GM23338 (cell line): ENCODE results near the gene FAM171A1. TPM values are rescaled to one million over a fixed set of nuclear protein-coding genes. Genes with fewer than 3 reads are reported as not detected.
A peak's percentile ranks its signal among the peaks of the same experiment; 100 is the strongest.

Source experiments
- ATAC-seq: fragments of 200-7000 bp; cut with Tn5 transposase; 3 replicates; pipeline ENCODE4 v1.9.1; 2020
- DNase-seq: peaks from one replicate; pipeline ENCODE4 v3.0.0-alpha.2; 2015; ENCODE audit warnings: low spot score
- H2AFZ ChIP-seq: fragments of 200-600 bp; sonication (generic); 2 replicates; pipeline ENCODE4 v1.8.0; 2016; ENCODE audit warnings: antibody characterized with exemption, mild to moderate bottlenecking, moderate library complexity
- H3F3A ChIP-seq: fragments of 200-600 bp; sonication (generic); replicated peaks from 2 replicates; pipeline ENCODE4 v1.8.0; 2017; ENCODE audit warnings: antibody characterized with exemption, mixed run types, low read depth
- H3K27ac ChIP-seq: fragments of 200-600 bp; sonication (generic); 2 replicates; pipeline ENCODE4 v1.6.1; 2016; ENCODE audit warnings: low read depth
- H3K27me3 ChIP-seq: fragments of 200-600 bp; sonication (generic); 2 replicates; pipeline ENCODE4 v1.8.0; 2016; ENCODE audit warnings: mild to moderate bottlenecking, mixed run types, moderate library complexity; ENCODE audit not compliant: insufficient read depth
- H3K36me3 ChIP-seq: fragments of 200-600 bp; sonication (generic); 2 replicates; pipeline ENCODE4 v1.8.0; 2016; ENCODE audit warnings: mild to moderate bottlenecking; ENCODE audit not compliant: insufficient read depth
- H3K4me1 ChIP-seq: fragments of 200-600 bp; sonication (generic); 2 replicates; pipeline ENCODE4 v1.8.0; 2016; ENCODE audit warnings: mild to moderate bottlenecking, moderate library complexity; ENCODE audit not compliant: insufficient read depth
- H3K4me2 ChIP-seq: fragments of 200-600 bp; sonication (generic); 2 replicates; pipeline ENCODE4 v1.7.1; 2017; ENCODE audit warnings: mixed run types
- H3K4me3 ChIP-seq: fragments of 200-600 bp; sonication (generic); 2 replicates; pipeline ENCODE4 v1.6.1; 2016; ENCODE audit warnings: mixed run types
- H3K79me2 ChIP-seq: fragments of 200-600 bp; sonication (generic); replicated peaks from 2 replicates; pipeline ENCODE4 v1.8.0; 2017; ENCODE audit warnings: mild to moderate bottlenecking; ENCODE audit not compliant: insufficient read depth
- H3K9me2 ChIP-seq: fragments of 200-600 bp; sonication (generic); 2 replicates; pipeline ENCODE4 v1.8.0; 2017; ENCODE audit not compliant: insufficient read depth
- H4K20me1 ChIP-seq: fragments of 200-600 bp; sonication (generic); replicated peaks from 2 replicates; pipeline ENCODE4 v1.8.0; 2017; ENCODE audit warnings: mild to moderate bottlenecking; ENCODE audit not compliant: insufficient read depth
- H3K27ac Mint-ChIP-seq: 2 replicates; pipeline ENCODE4 v1.8.0; 2020; ENCODE audit warnings: inconsistent platforms, mild to moderate bottlenecking, moderate library complexity, mixed read lengths
- H3K27me3 Mint-ChIP-seq: 3 replicates; pipeline ENCODE4 v1.8.0; 2022; ENCODE audit warnings: low read depth, mild to moderate bottlenecking, moderate library complexity, mixed read lengths, inconsistent platforms; ENCODE audit not compliant: insufficient read depth, poor library complexity
- H3K36me3 Mint-ChIP-seq: 3 replicates; pipeline ENCODE4 v1.8.0; 2021; ENCODE audit warnings: low read depth, mild to moderate bottlenecking, inconsistent platforms, moderate library complexity, mixed read lengths
- H3K4me1 Mint-ChIP-seq: 3 replicates; pipeline ENCODE4 v1.8.0; 2020; ENCODE audit warnings: mild to moderate bottlenecking, inconsistent platforms, mixed read lengths
- H3K4me3 Mint-ChIP-seq: 3 replicates; pipeline ENCODE4 v1.8.0; 2021; ENCODE audit warnings: moderate library complexity, mild to moderate bottlenecking, inconsistent platforms, mixed read lengths
- H3K9me3 Mint-ChIP-seq: 3 replicates; pipeline ENCODE4 v1.8.0; 2020; ENCODE audit warnings: moderate library complexity, mild to moderate bottlenecking, inconsistent platforms, mixed read lengths
- EZH2 ChIP-seq: fragments of 200-600 bp; sonication (generic); IDR thresholded peaks from one replicate; pipeline ENCODE4 v1.8.0; 2017; ENCODE audit warnings: antibody characterized with exemption, mild to moderate bottlenecking, low read depth; ENCODE audit not compliant: unreplicated experiment
- EZH2phosphoT487 ChIP-seq: fragments of 200-600 bp; sonication (generic); IDR thresholded peaks from one replicate; pipeline ENCODE4 v1.8.1; 2018; ENCODE audit warnings: antibody characterized with exemption; ENCODE audit not compliant: unreplicated experiment
- JUNB ChIP-seq: IDR thresholded peaks from one replicate; pipeline ENCODE4 v1.6.1; 2016; ENCODE audit warnings: antibody characterized with exemption; ENCODE audit not compliant: unreplicated experiment
- NANOG ChIP-seq: IDR thresholded peaks from 2 replicates; pipeline ENCODE4 v1.6.1; 2016; ENCODE audit warnings: antibody characterized with exemption, borderline replicate concordance
- POLR2AphosphoS5 ChIP-seq: IDR thresholded peaks from 2 replicates; pipeline ENCODE4 v1.6.1; 2016; ENCODE audit warnings: antibody characterized with exemption, low read depth
- polyA plus RNA-seq: library from polyadenylated mRNA; unstranded; fragments of >200 nt; fragmentation: Nextera tagmentation; extraction: Ambion mirVana; gene quantifications from 2 replicates; pipeline ENCODE4 v1.2.1, GENCODE V29; 2016
- total RNA-seq: library from RNA; depleted of rRNA; stranded (reverse); fragments of >200 nt; shearing (Covaris generic); gene quantifications from 2 replicates; pipeline ENCODE4 v1.2.3, GENCODE V29; 2014
- TF ChIP-seq, protein P1 (sequence below): fragments of 250-450 bp; sonication (Bioruptor Pico); IDR thresholded peaks from 2 replicates; pipeline ENCODE4 v1.5.0; 2020; ENCODE audit warnings: mild to moderate bottlenecking, moderate library complexity
- TF ChIP-seq, protein P2 (sequence below), 2 experiments: fragments of 200-600 bp in 1 of 2; sonication (generic) in 1 of 2; conservative IDR thresholded peaks; 2 replicates each; pipeline versions ENCODE4 v1.5.1 to v1.6.1; 2016 to 2017; ENCODE audit warnings: antibody characterized with exemption in 2 of 2, low read depth in 2 of 2, mild to moderate bottlenecking in 2 of 2, moderate library complexity in 1 of 2

FAM171A1 gene
- total and polyA plus RNA-seq, 2 experiments from 2014 or later = 11.3 to 32.2 TPM

- TF ChIP-seq, protein P1, sequence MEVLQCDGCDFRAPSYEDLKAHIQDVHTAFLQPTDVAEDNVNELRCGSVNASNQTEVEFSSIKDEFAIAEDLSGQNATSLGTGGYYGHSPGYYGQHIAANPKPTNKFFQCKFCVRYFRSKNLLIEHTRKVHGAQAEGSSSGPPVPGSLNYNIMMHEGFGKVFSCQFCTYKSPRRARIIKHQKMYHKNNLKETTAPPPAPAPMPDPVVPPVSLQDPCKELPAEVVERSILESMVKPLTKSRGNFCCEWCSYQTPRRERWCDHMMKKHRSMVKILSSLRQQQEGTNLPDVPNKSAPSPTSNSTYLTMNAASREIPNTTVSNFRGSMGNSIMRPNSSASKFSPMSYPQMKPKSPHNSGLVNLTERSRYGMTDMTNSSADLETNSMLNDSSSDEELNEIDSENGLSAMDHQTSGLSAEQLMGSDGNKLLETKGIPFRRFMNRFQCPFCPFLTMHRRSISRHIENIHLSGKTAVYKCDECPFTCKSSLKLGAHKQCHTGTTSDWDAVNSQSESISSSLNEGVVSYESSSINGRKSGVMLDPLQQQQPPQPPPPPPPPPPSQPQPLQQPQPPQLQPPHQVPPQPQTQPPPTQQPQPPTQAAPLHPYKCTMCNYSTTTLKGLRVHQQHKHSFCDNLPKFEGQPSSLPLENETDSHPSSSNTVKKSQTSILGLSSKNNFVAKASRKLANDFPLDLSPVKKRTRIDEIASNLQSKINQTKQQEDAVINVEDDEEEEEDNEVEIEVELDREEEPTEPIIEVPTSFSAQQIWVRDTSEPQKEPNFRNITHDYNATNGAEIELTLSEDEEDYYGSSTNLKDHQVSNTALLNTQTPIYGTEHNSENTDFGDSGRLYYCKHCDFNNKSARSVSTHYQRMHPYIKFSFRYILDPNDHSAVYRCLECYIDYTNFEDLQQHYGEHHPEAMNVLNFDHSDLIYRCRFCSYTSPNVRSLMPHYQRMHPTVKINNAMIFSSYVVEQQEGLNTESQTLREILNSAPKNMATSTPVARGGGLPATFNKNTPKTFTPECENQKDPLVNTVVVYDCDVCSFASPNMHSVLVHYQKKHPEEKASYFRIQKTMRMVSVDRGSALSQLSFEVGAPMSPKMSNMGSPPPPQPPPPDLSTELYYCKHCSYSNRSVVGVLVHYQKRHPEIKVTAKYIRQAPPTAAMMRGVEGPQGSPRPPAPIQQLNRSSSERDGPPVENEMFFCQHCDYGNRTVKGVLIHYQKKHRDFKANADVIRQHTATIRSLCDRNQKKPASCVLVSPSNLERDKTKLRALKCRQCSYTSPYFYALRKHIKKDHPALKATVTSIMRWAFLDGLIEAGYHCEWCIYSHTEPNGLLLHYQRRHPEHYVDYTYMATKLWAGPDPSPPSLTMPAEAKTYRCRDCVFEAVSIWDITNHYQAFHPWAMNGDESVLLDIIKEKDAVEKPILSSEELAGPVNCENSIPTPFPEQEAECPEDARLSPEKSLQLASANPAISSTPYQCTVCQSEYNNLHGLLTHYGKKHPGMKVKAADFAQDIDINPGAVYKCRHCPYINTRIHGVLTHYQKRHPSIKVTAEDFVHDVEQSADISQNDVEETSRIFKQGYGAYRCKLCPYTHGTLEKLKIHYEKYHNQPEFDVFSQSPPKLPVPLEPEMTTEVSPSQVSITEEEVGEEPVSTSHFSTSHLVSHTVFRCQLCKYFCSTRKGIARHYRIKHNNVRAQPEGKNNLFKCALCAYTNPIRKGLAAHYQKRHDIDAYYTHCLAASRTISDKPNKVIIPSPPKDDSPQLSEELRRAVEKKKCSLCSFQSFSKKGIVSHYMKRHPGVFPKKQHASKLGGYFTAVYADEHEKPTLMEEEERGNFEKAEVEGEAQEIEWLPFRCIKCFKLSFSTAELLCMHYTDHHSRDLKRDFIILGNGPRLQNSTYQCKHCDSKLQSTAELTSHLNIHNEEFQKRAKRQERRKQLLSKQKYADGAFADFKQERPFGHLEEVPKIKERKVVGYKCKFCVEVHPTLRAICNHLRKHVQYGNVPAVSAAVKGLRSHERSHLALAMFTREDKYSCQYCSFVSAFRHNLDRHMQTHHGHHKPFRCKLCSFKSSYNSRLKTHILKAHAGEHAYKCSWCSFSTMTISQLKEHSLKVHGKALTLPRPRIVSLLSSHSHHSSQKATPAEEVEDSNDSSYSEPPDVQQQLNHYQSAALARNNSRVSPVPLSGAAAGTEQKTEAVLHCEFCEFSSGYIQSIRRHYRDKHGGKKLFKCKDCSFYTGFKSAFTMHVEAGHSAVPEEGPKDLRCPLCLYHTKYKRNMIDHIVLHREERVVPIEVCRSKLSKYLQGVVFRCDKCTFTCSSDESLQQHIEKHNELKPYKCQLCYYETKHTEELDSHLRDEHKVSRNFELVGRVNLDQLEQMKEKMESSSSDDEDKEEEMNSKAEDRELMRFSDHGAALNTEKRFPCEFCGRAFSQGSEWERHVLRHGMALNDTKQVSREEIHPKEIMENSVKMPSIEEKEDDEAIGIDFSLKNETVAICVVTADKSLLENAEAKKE (CRISPR knock-in tag) = no peak
- TF ChIP-seq POLR2AphosphoS5 (no peak), EZH2 (no peak), JUNB (no peak)
- TF ChIP-seq, protein P2, sequence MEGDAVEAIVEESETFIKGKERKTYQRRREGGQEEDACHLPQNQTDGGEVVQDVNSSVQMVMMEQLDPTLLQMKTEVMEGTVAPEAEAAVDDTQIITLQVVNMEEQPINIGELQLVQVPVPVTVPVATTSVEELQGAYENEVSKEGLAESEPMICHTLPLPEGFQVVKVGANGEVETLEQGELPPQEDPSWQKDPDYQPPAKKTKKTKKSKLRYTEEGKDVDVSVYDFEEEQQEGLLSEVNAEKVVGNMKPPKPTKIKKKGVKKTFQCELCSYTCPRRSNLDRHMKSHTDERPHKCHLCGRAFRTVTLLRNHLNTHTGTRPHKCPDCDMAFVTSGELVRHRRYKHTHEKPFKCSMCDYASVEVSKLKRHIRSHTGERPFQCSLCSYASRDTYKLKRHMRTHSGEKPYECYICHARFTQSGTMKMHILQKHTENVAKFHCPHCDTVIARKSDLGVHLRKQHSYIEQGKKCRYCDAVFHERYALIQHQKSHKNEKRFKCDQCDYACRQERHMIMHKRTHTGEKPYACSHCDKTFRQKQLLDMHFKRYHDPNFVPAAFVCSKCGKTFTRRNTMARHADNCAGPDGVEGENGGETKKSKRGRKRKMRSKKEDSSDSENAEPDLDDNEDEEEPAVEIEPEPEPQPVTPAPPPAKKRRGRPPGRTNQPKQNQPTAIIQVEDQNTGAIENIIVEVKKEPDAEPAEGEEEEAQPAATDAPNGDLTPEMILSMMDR (conservative IDR thresholded peaks at IDR 0.05; ENCODE audit: low read depth in 2 of 2) = no peak
These were observed 112.8 kb downstream of the FAM171A1 start (continued) for GRCh38 chr10:15258255-15258654.

GRCh38 chr10:15255961-15256360, 115.1 kb downstream of the FAM171A1 start:
- Mint-ChIP-seq H3K4me3 (no peak overlapping the region), H3K27me3 (peaks cover 13% of the 10 kb centered on the region), H3K27ac (no peak overlapping the region), H3K9me3 (no peaks in the 10 kb centered on the region), H3K4me1 (peaks cover 37% of the 10 kb centered on the region), H3K36me3 (no peaks in the 10 kb centered on the region)
- Histone ChIP-seq H4K20me1 (0 out of 2 replicates have a peak, but pooled peaks cover 6% of the 10 kb centered on the region), H3K9me2 (no peaks in the 10 kb centered on the region), H2AFZ (no peak overlapping the region), H3K4me1 (peaks cover 19% of the 10 kb centered on the region), H3K36me3 (0 out of 2 replicates have a peak, but pooled peaks cover under 1% of the 10 kb centered on the region), H3K27me3 (no peaks in the 10 kb centered on the region), H3K79me2 (no peaks in the 10 kb centered on the region), H3F3A (no peaks in the 10 kb centered on the region), H3K27ac (no peak overlapping the region), H3K4me2 (0 out of 2 replicates have a peak overlapping the region, but pooled peaks have one; percentile 3), H3K4me3 (no peak overlapping the region)
- ATAC-seq (peak; percentile 76), DNase-seq (peak; percentile 62)
- no peak for TF ChIP-seq EZH2phosphoT487
- TF ChIP-seq, protein P1 (CRISPR knock-in tag) = peak; percentile 66; the same call in 1 of the 2 replicates
- no peak for TF ChIP-seq NANOG
- no peak for TF ChIP-seq JUNB
